AG04449 (cell line): Measurements from ENCODE around the gene RPS6KA5.
"Not testable (repeated sequence)": the region's sequence is repeated elsewhere in the genome, so short reads cannot be mapped to it uniquely, and the experiment has no call there.

Experiments
- CTCF ChIA-PET: fragments of 350-600 bp; formaldehyde crosslinking; extraction: SDS; loops from one replicate; lab custom pipeline; 2021; ENCODE audit warnings: antibody characterized with exemption; lab: Yijun Ruan, JAX
- POLR2A ChIA-PET: fragments of 400-600, 350-600 bp; formaldehyde crosslinking; extraction: SDS; loops from one replicate; lab custom pipeline; 2020; ENCODE audit warnings: antibody characterized with exemption, inconsistent platforms; lab: Yijun Ruan, JAX
- DNase-seq: peaks from one replicate; pipeline ENCODE4 v3.0.0-alpha.2; 2010; ENCODE audit warnings: low read depth, low spot score
- H3K4me3 ChIP-seq: 2 replicates; pipeline ENCODE4 v1.5.1; 2011; ENCODE audit warnings: low read depth, mild to moderate bottlenecking, control low read depth, low read length
- CTCF ChIP-seq: IDR thresholded peaks from one replicate; pipeline ENCODE4 v1.5.1; 2011; ENCODE audit warnings: mild to moderate bottlenecking, moderate library complexity, low read length, control low read depth, inconsistent platforms; ENCODE audit not compliant: insufficient read depth; ENCODE audit errors: missing control alignments

Gene RPS6KA5

DNA sequence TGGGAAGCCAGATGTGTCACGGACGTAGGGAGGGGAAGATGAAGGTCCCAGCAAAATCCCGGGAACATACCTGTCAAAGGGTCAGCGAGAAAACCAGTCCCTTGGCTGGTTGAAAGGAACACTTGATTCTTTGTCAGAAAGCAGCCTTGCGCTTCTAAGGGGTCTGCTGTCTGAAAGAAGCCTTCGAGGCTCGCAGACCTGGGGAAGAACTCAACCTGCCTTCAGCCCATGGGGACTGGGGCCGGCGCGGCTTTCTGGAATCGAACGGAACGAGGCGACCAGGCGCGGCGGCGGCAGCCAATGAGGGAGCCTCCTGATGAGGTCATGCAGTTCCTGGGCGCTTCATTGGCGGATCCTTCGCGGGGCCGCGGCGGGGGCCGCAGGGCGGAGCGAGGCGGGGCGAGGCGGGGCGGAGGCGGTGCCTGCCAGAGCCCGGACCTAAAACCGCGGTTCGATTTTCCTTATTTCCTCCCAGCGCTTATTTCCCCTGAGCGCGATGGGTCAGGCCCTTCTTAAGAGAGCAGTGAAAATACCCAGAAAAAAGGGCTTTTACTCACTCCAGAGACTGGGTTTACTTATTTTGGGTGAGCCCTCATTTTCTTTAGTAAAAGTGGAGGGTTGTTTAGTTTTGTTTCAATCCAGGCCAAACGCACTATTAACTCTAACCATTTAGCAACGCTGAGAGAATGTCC is 232.4 kb downstream of the RPS6KA5 start:
- POLR2A ChIA-PET, result no interaction called here
- H3K4me3 ChIP-seq, result peak overlapping the region; percentile 56

GRCh38 chr14:90823542-90823941 is 236.9 kb downstream of the RPS6KA5 start:
- POLR2A ChIA-PET, DNase-seq, H3K4me3 ChIP-seq, CTCF ChIA-PET: not testable (repeated sequence)

More for the DNA sequence above, 232.4 kb downstream of the RPS6KA5 start:
- no peak for TF ChIP-seq CTCF
- DNase-seq, result no peak
- CTCF ChIA-PET, result interaction anchor here (1.1 to 3.8 kb wide), 3 partner anchors 10 to 12 kb away, joined by 3 to 18 read pairs (median 4); partner anchors contain the start of gene TTC7B

GRCh38 chr14:90820958-90821357 is 239.5 kb downstream of the RPS6KA5 start:
- ChIA-PET POLR2A (no interaction called here), CTCF (interaction anchor here (1.3 to 1.5 kb wide), 3 partner anchors 10 to 520 kb away, joined by 3 to 6 read pairs (median 4); no protein-coding TSS in a partner anchor)
- no peak overlapping the region for H3K4me3 ChIP-seq
- DNase-seq, result no peak
- no peak for TF ChIP-seq CTCF

GRCh38 chr14:90819734-90820393 is 240.6 kb downstream of the RPS6KA5 start:
- H3K4me3 ChIP-seq, result no peak overlapping the region
- TF ChIP-seq CTCF, result no peak
- POLR2A ChIA-PET, result no interaction called here
- CTCF ChIA-PET, result interaction anchor here (1.5 kb wide), 1 partner anchor 519 kb away, joined by 6 read pairs; no protein-coding TSS in a partner anchor
- no peak for DNase-seq

DNA sequence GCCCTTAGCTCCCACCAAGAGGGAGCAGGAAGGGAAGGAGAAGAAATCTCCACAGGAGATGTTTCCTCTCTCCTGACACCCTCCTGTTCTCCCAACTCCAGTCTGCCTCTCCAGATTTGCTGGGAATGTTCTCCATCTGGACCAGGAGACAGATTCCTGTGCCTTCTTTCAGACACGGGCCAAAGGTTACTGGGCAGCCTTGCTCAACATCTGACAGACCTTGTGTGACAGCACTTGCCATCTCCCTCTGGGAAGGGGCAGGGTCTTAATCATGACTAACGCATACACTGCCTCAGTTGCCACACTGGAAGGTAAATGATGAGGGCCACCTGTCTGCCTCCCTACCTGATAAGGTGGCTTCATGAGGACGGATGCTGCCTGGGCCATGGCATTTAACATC is 241.7 kb downstream of the RPS6KA5 start:
- ChIA-PET CTCF (interaction anchor here (1.0 to 1.3 kb wide), 2 partner anchors 9 to 59 kb away, joined by 3 read pairs; no protein-coding TSS in a partner anchor), POLR2A (no interaction called here)
- no peak overlapping the region for H3K4me3 ChIP-seq
- TF ChIP-seq CTCF, result no peak
- DNase-seq, result no peak

DNA sequence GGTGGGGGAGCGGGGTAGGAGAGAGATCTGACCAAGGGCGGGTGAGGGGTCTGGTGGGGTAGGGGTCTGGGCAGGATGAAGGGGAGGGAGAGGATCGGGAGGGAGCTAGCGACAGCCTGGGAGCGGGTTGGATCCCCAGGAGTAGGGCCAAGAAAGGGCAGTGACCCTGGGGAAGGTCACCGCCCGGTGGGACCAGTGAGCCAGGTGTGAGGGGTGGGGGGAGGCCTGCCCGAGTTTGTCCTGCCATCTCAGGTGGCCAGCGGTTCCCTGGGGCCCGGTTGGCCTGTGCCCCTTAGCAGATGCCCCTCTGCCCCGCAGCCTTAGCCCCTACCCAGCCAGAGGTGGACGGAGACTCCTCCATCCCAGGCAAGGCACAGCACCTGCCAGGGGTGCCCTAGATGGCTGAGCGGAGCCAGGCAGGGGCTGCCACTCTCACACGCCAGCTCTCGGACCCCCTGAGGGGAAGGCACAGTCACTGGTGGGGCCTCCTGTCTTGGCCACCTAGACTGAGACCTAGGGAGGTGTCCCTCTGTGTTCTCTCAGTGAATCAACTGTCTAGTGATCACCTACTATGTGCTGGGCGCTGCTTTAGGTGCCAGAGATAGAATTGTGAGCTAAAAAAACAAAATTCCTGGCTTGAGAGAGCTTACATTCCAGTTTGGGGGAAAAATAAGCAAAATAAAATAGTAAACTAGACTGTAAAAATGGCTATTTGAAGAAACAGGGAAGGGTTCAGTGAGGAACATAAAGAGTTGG is 243.6 kb downstream of the RPS6KA5 start:
- DNase-seq, result no peak
- TF ChIP-seq CTCF, result no peak
- CTCF ChIA-PET, result interaction anchor here (0.5 to 2.4 kb wide), 21 partner anchors 9 to 515 kb away, joined by 3 to 18 read pairs (median 3); no protein-coding TSS in a partner anchor
- POLR2A ChIA-PET, result no interaction called here
- peak overlapping the region; percentile 36 for H3K4me3 ChIP-seq
